ENCODE measurements around the gene NDN.

The NDN gene

GRCh38 chr15:23642413-23643044, 44.6 kb downstream of the NDN start:
- DNase-seq (ENCODE audit: low spot score) = peak; percentile 14

Measured in CD4-positive, alpha-beta T cell treated with Interleukin-15 for 4 hours (primary cell).